ENCODE measurements around the gene RYR1.
"Not testable (repeated sequence)": the region's sequence is repeated elsewhere in the genome, so short reads cannot be mapped to it uniquely, and the experiment has no call there.

RYR1 gene

GRCh38 chr19:38596057-38596981, 162.8 kb downstream of the RYR1 start:
- Histone ChIP-seq H3K9ac (ENCODE audit: low read depth, low read length, poor library complexity, severe bottlenecking) (no peak overlapping the region), H3K9me3 (ENCODE audit: insufficient read depth, low read depth, low read length) (no peaks in the 10 kb centered on the region), H3F3A (ENCODE audit: low read depth) (no peaks in the 10 kb centered on the region), H3K4me2 (ENCODE audit: low read depth, low read length, poor library complexity, severe bottlenecking) (no peak overlapping the region), H3K4me1 (ENCODE audit: insufficient read depth, low read length, poor library complexity, severe bottlenecking) (no peaks in the 10 kb centered on the region), H4K20me1 (ENCODE audit: insufficient read depth, low read length, poor library complexity, severe bottlenecking) (no peaks in the 10 kb centered on the region), H3K79me2 (ENCODE audit: insufficient read depth, low read length) (no peaks in the 10 kb centered on the region), H2AFZ (ENCODE audit: low read length) (no peak overlapping the region), H3K36me3 (ENCODE audit: insufficient read depth, low read length) (no peaks in the 10 kb centered on the region; the same call in 1 of the 2 replicates), H3K9me2 (replicated peaks; ENCODE audit: low read depth, low read length) (no peaks in the 10 kb centered on the region), H3K4me3 (ENCODE audit: low read length, poor library complexity, severe bottlenecking) (no peak overlapping the region), H3K27me3 (ENCODE audit: insufficient read depth, low read length, poor library complexity, severe bottlenecking) (no peaks in the 10 kb centered on the region)
- TF ChIP-seq EZH2phosphoT487 (IDR thresholded peaks at IDR 0.05; ENCODE audit: borderline replicate concordance) (no peak), CTCF (conservative IDR thresholded peaks at IDR 0.05; ENCODE audit: low read length) (no peak)

- no peaks in the 10 kb centered on the region for H3K79me2 ChIP-seq (ENCODE audit: insufficient read depth, low read length)
- H3K27me3 ChIP-seq (ENCODE audit: insufficient read depth, low read length, poor library complexity, severe bottlenecking): no peaks in the 10 kb centered on the region
- H3K9me2 ChIP-seq (replicated peaks; ENCODE audit: low read depth, low read length): no peaks in the 10 kb centered on the region
- H3K4me2 ChIP-seq (ENCODE audit: low read depth, low read length, poor library complexity, severe bottlenecking): no peak overlapping the region
- no peaks in the 10 kb centered on the region for H4K20me1 ChIP-seq (ENCODE audit: insufficient read depth, low read length, poor library complexity, severe bottlenecking)
- no peaks in the 10 kb centered on the region for H3K9me3 ChIP-seq (ENCODE audit: insufficient read depth, low read depth, low read length)
- H3K9ac ChIP-seq (ENCODE audit: low read depth, low read length, poor library complexity, severe bottlenecking): no peak overlapping the region
- no peaks in the 10 kb centered on the region for H3K4me1 ChIP-seq (ENCODE audit: insufficient read depth, low read length, poor library complexity, severe bottlenecking)
- H3F3A ChIP-seq (ENCODE audit: low read depth): no peaks in the 10 kb centered on the region
- H3K4me3 ChIP-seq (ENCODE audit: low read length, poor library complexity, severe bottlenecking): no peak overlapping the region
- no peak overlapping the region for H2AFZ ChIP-seq (ENCODE audit: low read length)
- TF ChIP-seq CTCF (conservative IDR thresholded peaks at IDR 0.05; ENCODE audit: low read length): no peak
- TF ChIP-seq EZH2phosphoT487 (IDR thresholded peaks at IDR 0.05; ENCODE audit: borderline replicate concordance): no peak
- H3K36me3 ChIP-seq (ENCODE audit: insufficient read depth, low read length): no peaks in the 10 kb centered on the region; the same call in 1 of the 2 replicates
Measured at GRCh38 chr19:38597075-38597474, 163.6 kb downstream of the RYR1 start.

- no peak overlapping the region for H3K4me2 ChIP-seq (ENCODE audit: low read depth, low read length, poor library complexity, severe bottlenecking)
- H3F3A ChIP-seq (ENCODE audit: low read depth): no peaks in the 10 kb centered on the region
- no peak for TF ChIP-seq EZH2phosphoT487 (IDR thresholded peaks at IDR 0.05; ENCODE audit: borderline replicate concordance)
- no peak for TF ChIP-seq CTCF (conservative IDR thresholded peaks at IDR 0.05; ENCODE audit: low read length)
- no peak overlapping the region for H2AFZ ChIP-seq (ENCODE audit: low read length)
- H3K9me2 ChIP-seq (replicated peaks; ENCODE audit: low read depth, low read length): no peaks in the 10 kb centered on the region
- no peaks in the 10 kb centered on the region for H3K27me3 ChIP-seq (ENCODE audit: insufficient read depth, low read length, poor library complexity, severe bottlenecking)
- H3K4me3 ChIP-seq (ENCODE audit: low read length, poor library complexity, severe bottlenecking): no peak overlapping the region
- H3K9ac ChIP-seq (ENCODE audit: low read depth, low read length, poor library complexity, severe bottlenecking): no peak overlapping the region
- H3K79me2 ChIP-seq (ENCODE audit: insufficient read depth, low read length): no peaks in the 10 kb centered on the region
- no peaks in the 10 kb centered on the region for H4K20me1 ChIP-seq (ENCODE audit: insufficient read depth, low read length, poor library complexity, severe bottlenecking)
- H3K4me1 ChIP-seq (ENCODE audit: insufficient read depth, low read length, poor library complexity, severe bottlenecking): no peaks in the 10 kb centered on the region
- H3K36me3 ChIP-seq (ENCODE audit: insufficient read depth, low read length): no peaks in the 10 kb centered on the region; the same call in 1 of the 2 replicates
- H3K9me3 ChIP-seq (ENCODE audit: insufficient read depth, low read depth, low read length): no peaks in the 10 kb centered on the region
Measured at GRCh38 chr19:38599722-38600121, 166.2 kb downstream of the RYR1 start.

GRCh38 chr19:38602856-38603255, 169.4 kb downstream of the RYR1 start:
- not testable (repeated sequence) for H3K4me1 ChIP-seq (ENCODE audit: insufficient read depth, low read length, poor library complexity, severe bottlenecking); H3K4me2 ChIP-seq (ENCODE audit: low read depth, low read length, poor library complexity, severe bottlenecking); H3K4me3 ChIP-seq (ENCODE audit: low read length, poor library complexity, severe bottlenecking); H3K9me3 ChIP-seq (ENCODE audit: insufficient read depth, low read depth, low read length); H3K79me2 ChIP-seq (ENCODE audit: insufficient read depth, low read length); H3F3A ChIP-seq (ENCODE audit: low read depth); H3K27me3 ChIP-seq (ENCODE audit: insufficient read depth, low read length, poor library complexity, severe bottlenecking); H3K36me3 ChIP-seq (ENCODE audit: insufficient read depth, low read length); H4K20me1 ChIP-seq (ENCODE audit: insufficient read depth, low read length, poor library complexity, severe bottlenecking); H3K9me2 ChIP-seq (replicated peaks; ENCODE audit: low read depth, low read length); H3K9ac ChIP-seq (ENCODE audit: low read depth, low read length, poor library complexity, severe bottlenecking); H2AFZ ChIP-seq (ENCODE audit: low read length)

Data from Loucy (cell line).